HEK293 (cell line): ENCODE measurements around the gene COL24A1.

Experiments used
- CTCF ChIA-PET: fragments of 350-600 bp; formaldehyde crosslinking; extraction: SDS; loops from one replicate; lab custom pipeline; 2021; ENCODE audit warnings: antibody characterized with exemption; lab: Yijun Ruan, JAX
- POLR2A ChIA-PET: fragments of 300-600 bp; formaldehyde crosslinking; extraction: SDS; loops from one replicate; lab custom pipeline; 2020; ENCODE audit warnings: antibody characterized with exemption, inconsistent platforms; lab: Yijun Ruan, JAX
- H3K27ac ChIP-seq: fragments of 200-500 bp; sonication (Bioruptor generic); 2 replicates; pipeline ENCODE4 v1.5.1; 2014; ENCODE audit warnings: low read depth, low read length, control low read depth, inconsistent platforms; ENCODE audit errors: extremely low read depth
- H3K36me3 ChIP-seq, 2 experiments: fragments of 200-500 bp in 1 of 2; sonication (Bioruptor generic) in 1 of 2; 1 replicate in 1 of 2; 2 replicates in 1 of 2; pipeline ENCODE4 v1.5.1; 2014 to 2017; ENCODE audit warnings: inconsistent platforms in 2 of 2, low read length in 2 of 2; ENCODE audit not compliant: control insufficient read depth in 2 of 2, insufficient read depth in 1 of 2
- H3K4me1 ChIP-seq: fragments of 200-500 bp; sonication (Bioruptor generic); 2 replicates; pipeline ENCODE4 v1.5.1; 2014; ENCODE audit warnings: mild to moderate bottlenecking, low read length, inconsistent platforms; ENCODE audit not compliant: control insufficient read depth, insufficient read depth
- H3K4me3 ChIP-seq: 2 replicates; pipeline ENCODE4 v1.5.1; 2011; ENCODE audit warnings: low read depth, mild to moderate bottlenecking, control low read depth, low read length, moderate library complexity
- H3K9me3 ChIP-seq: fragments of 200-500 bp; sonication (Bioruptor generic); 2 replicates; pipeline ENCODE4 v1.5.1; 2014; ENCODE audit warnings: low read depth, low read length, inconsistent platforms; ENCODE audit not compliant: control insufficient read depth, insufficient read depth
- KLF17 ChIP-seq: fragments of 450-650 bp; formaldehyde crosslinking; IDR thresholded peaks from 2 replicates; pipeline ENCODE4 v1.5.1; 2016; ENCODE audit warnings: missing biosample characterization, missing genetic modification characterization
- PATZ1 ChIP-seq: fragments of 450-650 bp; formaldehyde crosslinking; IDR thresholded peaks from 2 replicates; pipeline ENCODE4 v1.5.1; 2016; ENCODE audit warnings: missing biosample characterization, missing genetic modification characterization
- PRDM10 ChIP-seq: fragments of 450-650 bp; formaldehyde crosslinking; IDR thresholded peaks from 2 replicates; pipeline ENCODE4 v1.5.1; 2016; ENCODE audit warnings: missing biosample characterization, missing genetic modification characterization
- ZNF10 ChIP-seq: fragments of 450-650 bp; formaldehyde crosslinking; IDR thresholded peaks from 2 replicates; pipeline ENCODE4 v1.5.1; 2017; ENCODE audit warnings: missing biosample characterization, missing genetic modification characterization
- ZNF140 ChIP-seq: fragments of 450-650 bp; formaldehyde crosslinking; IDR thresholded peaks from 2 replicates; pipeline ENCODE4 v1.5.1; 2016; ENCODE audit warnings: missing biosample characterization, missing genetic modification characterization
- ZNF211 ChIP-seq: fragments of 450-650 bp; formaldehyde crosslinking; IDR thresholded peaks from 2 replicates; pipeline ENCODE4 v1.5.1; 2016; ENCODE audit warnings: low read depth, missing biosample characterization, missing genetic modification characterization
- ZNF24 ChIP-seq: fragments of 450-650 bp; formaldehyde crosslinking; IDR thresholded peaks from 2 replicates; pipeline ENCODE4 v1.5.1; 2016; ENCODE audit warnings: missing biosample characterization, missing genetic modification characterization
- ZNF266 ChIP-seq: fragments of 450-650 bp; formaldehyde crosslinking; IDR thresholded peaks from 2 replicates; pipeline ENCODE4 v1.5.1; 2016; ENCODE audit warnings: missing biosample characterization, missing genetic modification characterization, low read depth
- ZNF311 ChIP-seq: fragments of 450-650 bp; formaldehyde crosslinking; IDR thresholded peaks from 2 replicates; pipeline ENCODE4 v1.5.1; 2017; ENCODE audit warnings: missing biosample characterization, missing genetic modification characterization, borderline replicate concordance
- ZNF341 ChIP-seq: fragments of 450-650 bp; formaldehyde crosslinking; IDR thresholded peaks from 2 replicates; pipeline ENCODE4; 2016; ENCODE audit warnings: low read depth, missing biosample characterization, missing genetic modification characterization
- ZNF48 ChIP-seq: fragments of 450-650 bp; formaldehyde crosslinking; IDR thresholded peaks from 2 replicates; pipeline ENCODE4 v1.5.1; 2016; ENCODE audit warnings: missing biosample characterization, missing genetic modification characterization
- ZNF488 ChIP-seq: fragments of 450-650 bp; formaldehyde crosslinking; IDR thresholded peaks from 2 replicates; pipeline ENCODE4 v1.5.1; 2016; ENCODE audit warnings: missing biosample characterization, missing genetic modification characterization
- ZNF544 ChIP-seq: fragments of 450-650 bp; formaldehyde crosslinking; IDR thresholded peaks from 2 replicates; pipeline ENCODE4 v1.5.0; 2017; ENCODE audit warnings: missing biosample characterization, missing genetic modification characterization
- ZNF704 ChIP-seq: fragments of 450-650 bp; formaldehyde crosslinking; IDR thresholded peaks from 2 replicates; pipeline ENCODE4 v1.5.1; 2016; ENCODE audit warnings: missing biosample characterization, missing genetic modification characterization
- ZNF792 ChIP-seq: fragments of 450-650 bp; formaldehyde crosslinking; IDR thresholded peaks from 2 replicates; pipeline ENCODE4 v1.5.1; 2016; ENCODE audit warnings: missing biosample characterization, missing genetic modification characterization
- ZSCAN16 ChIP-seq: fragments of 450-650 bp; formaldehyde crosslinking; IDR thresholded peaks from 2 replicates; pipeline ENCODE4 v1.5.1; 2016; ENCODE audit warnings: missing biosample characterization, missing genetic modification characterization

COL24A1 gene

GRCh38 chr1:86201311-86201710 is 44.7 kb upstream of the COL24A1 start (continued):
- peak; percentile 92 for TF ChIP-seq PRDM10 (tag by site-specific recombination)
- TF ChIP-seq ZNF488 = no peak
- TF ChIP-seq, all 188 proteins: peak for 2

GRCh38 chr1:86200901-86201300 is 44.3 kb upstream of the COL24A1 start:
- Histone ChIP-seq H3K36me3 (no peaks in the 10 kb centered on the region), H3K4me3 (peak overlapping the region; percentile 0; the same call in 1 of the 2 replicates), H3K4me1 (no peaks in the 10 kb centered on the region), H3K9me3 (no peaks in the 10 kb centered on the region), H3K27ac (no peak overlapping the region)
- TF ChIP-seq ZNF311 (tag by site-specific recombination) (no peak), ZNF10 (no peak), ZNF341 (tag by site-specific recombination) (no peak), ZNF792 (tag by site-specific recombination) (no peak), ZNF211 (tag by site-specific recombination) (no peak), ZNF266 (no peak), ZNF140 (tag by site-specific recombination) (no peak), ZNF24 (tag by site-specific recombination) (no peak), ZNF704 (no peak), KLF17 (tag by site-specific recombination) (no peak), ZNF48 (tag by site-specific recombination) (no peak), PATZ1 (tag by site-specific recombination) (no peak), ZSCAN16 (no peak)
- CTCF ChIA-PET = no interaction called here
- POLR2A ChIA-PET = no interaction called here

- H3K9me3 ChIP-seq = no peaks in the 10 kb centered on the region
- ChIA-PET CTCF (no interaction called here), POLR2A (no interaction called here)
- no peak overlapping the region for H3K4me3 ChIP-seq
- no peaks in the 10 kb centered on the region for H3K4me1 ChIP-seq
- no peaks in the 10 kb centered on the region for H3K36me3 ChIP-seq
- TF ChIP-seq PRDM10 (tag by site-specific recombination) (peak; percentile 33; the same call in 1 of the 2 replicates), ZNF544 (tag by site-specific recombination) (no peak)
- no peak overlapping the region for H3K27ac ChIP-seq
Measured at GRCh38 chr1:86197206-86197855, 40.8 kb upstream of the COL24A1 start.
